GM12892 (cell line): Measurements from ENCODE around the gene EPHX1.

Experiments
- POLR2A ChIP-seq: IDR thresholded peaks from 2 replicates; pipeline ENCODE4 v1.6.1; 2011; ENCODE audit warnings: low read depth, low read length, control low read depth
- POLR2AphosphoS5 ChIP-seq: IDR thresholded peaks from 2 replicates; pipeline ENCODE4 v1.6.1; 2011; ENCODE audit warnings: low read depth, low read length, control low read depth

GRCh38 chr1:225843426-225843795 is 33.5 kb downstream of the EPHX1 start:
- TF ChIP-seq POLR2A, result no peak
- no peak for TF ChIP-seq POLR2AphosphoS5
